WERI-Rb-1 (cell line): ENCODE measurements around the gene ZNF526.

Experiments
- DNase-seq: peaks from one replicate; pipeline ENCODE4 v3.0.0-alpha.2; 2020
- H3K27ac ChIP-seq: fragments of 250-450 bp; sonication (Bioruptor Pico); 2 replicates; pipeline ENCODE4 v1.5.1; 2020; ENCODE audit warnings: mild to moderate bottlenecking, moderate library complexity
- H3K27me3 ChIP-seq: fragments of 250-450 bp; sonication (Bioruptor Pico); 2 replicates; pipeline ENCODE4 v1.5.1; 2021; ENCODE audit warnings: mild to moderate bottlenecking, low read depth, moderate library complexity; ENCODE audit not compliant: insufficient read depth, severe bottlenecking
- H3K36me3 ChIP-seq: fragments of 250-450 bp; sonication (Bioruptor Pico); 2 replicates; pipeline ENCODE4 v1.5.1; 2020; ENCODE audit warnings: mild to moderate bottlenecking, moderate library complexity
- H3K4me3 ChIP-seq: 2 replicates; pipeline ENCODE4 v1.5.1; 2011; ENCODE audit warnings: low read depth, mild to moderate bottlenecking, control low read depth, low read length
- H3K9me3 ChIP-seq: fragments of 250-450 bp; sonication (Bioruptor Pico); 2 replicates; pipeline ENCODE4 v1.5.1; 2021; ENCODE audit warnings: mild to moderate bottlenecking, moderate library complexity; ENCODE audit not compliant: severe bottlenecking
- TF ChIP-seq, protein P1 (sequence below): IDR thresholded peaks from 2 replicates; pipeline ENCODE4 v1.5.1; 2011; ENCODE audit warnings: low read depth, mild to moderate bottlenecking, control low read depth, inconsistent platforms, low read length

Gene ZNF526, protein sequence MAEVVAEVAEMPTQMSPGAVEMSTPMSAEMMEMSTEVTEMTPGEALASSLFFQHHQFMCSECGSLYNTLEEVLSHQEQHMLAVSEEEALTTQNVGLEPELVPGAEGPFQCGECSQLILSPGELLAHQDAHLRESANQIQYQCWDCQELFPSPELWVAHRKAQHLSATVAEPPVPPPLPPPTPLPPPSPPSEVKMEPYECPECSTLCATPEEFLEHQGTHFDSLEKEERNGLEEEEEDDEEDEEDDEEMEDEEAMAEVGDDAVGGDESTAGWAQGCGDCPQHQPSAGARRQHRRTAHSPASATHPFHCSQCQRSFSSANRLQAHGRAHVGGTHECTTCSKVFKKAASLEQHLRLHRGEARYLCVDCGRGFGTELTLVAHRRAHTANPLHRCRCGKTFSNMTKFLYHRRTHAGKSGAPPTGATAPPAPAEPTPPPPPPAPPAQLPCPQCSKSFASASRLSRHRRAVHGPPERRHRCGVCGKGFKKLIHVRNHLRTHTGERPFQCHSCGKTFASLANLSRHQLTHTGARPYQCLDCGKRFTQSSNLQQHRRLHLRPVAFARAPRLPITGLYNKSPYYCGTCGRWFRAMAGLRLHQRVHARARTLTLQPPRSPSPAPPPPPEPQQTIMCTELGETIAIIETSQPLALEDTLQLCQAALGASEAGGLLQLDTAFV

DNA sequence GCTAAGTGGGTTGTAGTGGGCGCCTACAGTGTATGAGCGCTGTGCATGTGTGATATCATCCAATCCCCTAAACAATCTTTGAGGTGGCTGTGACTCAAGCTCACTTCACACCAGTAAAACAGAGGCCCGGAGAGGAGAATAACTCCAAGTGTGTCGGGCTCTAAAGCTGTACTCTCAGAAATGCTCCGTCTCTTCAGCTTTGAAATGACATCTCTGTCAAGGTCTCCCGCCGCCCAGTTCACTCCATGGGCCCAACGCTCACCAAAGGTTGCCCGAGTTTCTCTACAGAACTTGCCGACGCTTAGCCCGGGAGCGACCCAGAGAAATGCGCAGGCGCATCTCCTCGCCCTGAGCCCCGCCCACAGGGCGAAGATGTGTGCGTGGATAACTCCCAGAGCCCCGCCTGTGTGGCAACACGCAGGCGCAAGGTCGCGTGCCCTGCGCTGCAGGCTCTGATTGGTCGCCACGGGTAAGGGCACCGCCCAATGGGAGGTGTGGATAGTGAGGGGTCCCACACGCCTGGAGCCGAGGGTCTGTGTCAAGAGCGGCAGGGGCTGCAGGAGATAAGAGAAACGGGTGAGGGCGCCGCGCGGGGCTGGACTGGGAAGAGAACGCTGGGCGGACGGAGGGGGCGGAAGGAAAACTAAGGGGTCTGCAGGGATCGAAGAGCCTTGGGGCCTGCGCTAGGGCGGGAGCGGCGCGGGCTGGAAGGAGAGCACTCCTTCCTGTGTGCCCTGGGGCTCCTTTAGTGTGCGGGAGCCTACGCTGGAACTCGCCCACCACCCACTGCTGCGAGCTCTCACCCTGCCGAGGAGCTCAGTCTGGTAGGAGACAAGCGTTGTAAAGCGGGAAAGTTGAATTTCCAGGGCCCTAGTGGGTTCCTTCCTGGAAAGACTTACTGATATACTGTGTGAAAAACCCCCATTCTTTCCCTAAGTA lies at the start of gene ZNF526:
TSS of gene ZNF526 (plus strand) at position 501 of the 939 bp plus-strand sequence. CDS start 4,092 bp downstream, outside the sequence.
- Histone ChIP-seq H3K4me3 (peak within 1 kb of the TSS; percentile 97), H3K9me3 (no peaks in the 10 kb centered on the region)
- DNase-seq, result peak; percentile 98

DNA sequence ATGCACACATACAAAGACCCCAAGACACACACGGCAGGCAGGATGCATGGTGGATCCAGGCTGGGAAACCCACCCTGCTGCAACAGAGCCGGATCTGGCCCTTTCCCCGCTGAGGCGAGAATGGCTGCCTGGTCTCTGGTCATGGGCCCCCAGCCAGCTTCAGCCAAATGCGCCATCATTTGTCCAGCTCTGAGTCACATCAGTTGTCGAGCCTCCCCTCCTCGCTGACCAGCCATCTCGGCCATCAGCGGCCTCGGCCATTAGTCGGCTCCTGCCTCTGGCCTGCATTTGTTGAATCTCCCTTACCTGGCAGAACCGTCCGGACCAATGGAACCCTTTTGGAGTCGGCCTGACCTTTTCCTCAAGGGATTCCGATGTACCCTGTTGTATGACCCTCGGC lies 49.4 kb upstream of the ZNF526 start:
- no peak overlapping the region for H3K4me3 ChIP-seq
- TF ChIP-seq, protein P1, sequence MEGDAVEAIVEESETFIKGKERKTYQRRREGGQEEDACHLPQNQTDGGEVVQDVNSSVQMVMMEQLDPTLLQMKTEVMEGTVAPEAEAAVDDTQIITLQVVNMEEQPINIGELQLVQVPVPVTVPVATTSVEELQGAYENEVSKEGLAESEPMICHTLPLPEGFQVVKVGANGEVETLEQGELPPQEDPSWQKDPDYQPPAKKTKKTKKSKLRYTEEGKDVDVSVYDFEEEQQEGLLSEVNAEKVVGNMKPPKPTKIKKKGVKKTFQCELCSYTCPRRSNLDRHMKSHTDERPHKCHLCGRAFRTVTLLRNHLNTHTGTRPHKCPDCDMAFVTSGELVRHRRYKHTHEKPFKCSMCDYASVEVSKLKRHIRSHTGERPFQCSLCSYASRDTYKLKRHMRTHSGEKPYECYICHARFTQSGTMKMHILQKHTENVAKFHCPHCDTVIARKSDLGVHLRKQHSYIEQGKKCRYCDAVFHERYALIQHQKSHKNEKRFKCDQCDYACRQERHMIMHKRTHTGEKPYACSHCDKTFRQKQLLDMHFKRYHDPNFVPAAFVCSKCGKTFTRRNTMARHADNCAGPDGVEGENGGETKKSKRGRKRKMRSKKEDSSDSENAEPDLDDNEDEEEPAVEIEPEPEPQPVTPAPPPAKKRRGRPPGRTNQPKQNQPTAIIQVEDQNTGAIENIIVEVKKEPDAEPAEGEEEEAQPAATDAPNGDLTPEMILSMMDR, result no peak
- H3K27me3 ChIP-seq, result no peaks in the 10 kb centered on the region
- H3K36me3 ChIP-seq, result no peaks in the 10 kb centered on the region
- DNase-seq, result no peak
- H3K9me3 ChIP-seq, result no peaks in the 10 kb centered on the region
- H3K27ac ChIP-seq, result peak overlapping the region; percentile 79

More for the DNA sequence above, at the start of gene ZNF526:
- TF ChIP-seq, protein P1, result no peak
- peaks cover 24% of the 10 kb centered on the region for H3K36me3 ChIP-seq
- H3K27ac ChIP-seq, result peak within 1 kb of the TSS; percentile 79
- no peaks in the 10 kb centered on the region for H3K27me3 ChIP-seq

DNA sequence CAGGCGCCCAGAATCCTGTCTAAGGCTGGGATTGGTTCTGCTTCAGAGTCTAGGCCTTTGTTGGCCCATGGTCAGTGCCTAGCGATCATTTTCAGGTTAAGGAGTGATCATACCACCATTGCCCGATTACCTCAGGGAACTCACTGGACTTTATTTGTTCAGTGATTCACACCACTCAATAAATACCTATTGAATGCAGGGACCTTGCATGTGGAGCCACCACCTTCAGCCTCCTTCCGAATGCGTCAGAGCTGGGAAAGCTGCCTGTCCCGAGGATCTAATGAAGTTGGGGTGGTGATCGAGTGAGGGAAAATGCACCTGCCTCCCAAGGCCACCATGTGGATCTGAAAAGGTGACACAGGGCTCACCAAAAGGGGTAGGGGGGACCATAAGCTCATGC lies 47.9 kb upstream of the ZNF526 start:
- Histone ChIP-seq H3K4me3 (no peak overlapping the region), H3K36me3 (no peaks in the 10 kb centered on the region), H3K9me3 (no peaks in the 10 kb centered on the region), H3K27ac (peak overlapping the region; percentile 79), H3K27me3 (no peaks in the 10 kb centered on the region)
- TF ChIP-seq, protein P1, result no peak
- no peak for DNase-seq

DNA sequence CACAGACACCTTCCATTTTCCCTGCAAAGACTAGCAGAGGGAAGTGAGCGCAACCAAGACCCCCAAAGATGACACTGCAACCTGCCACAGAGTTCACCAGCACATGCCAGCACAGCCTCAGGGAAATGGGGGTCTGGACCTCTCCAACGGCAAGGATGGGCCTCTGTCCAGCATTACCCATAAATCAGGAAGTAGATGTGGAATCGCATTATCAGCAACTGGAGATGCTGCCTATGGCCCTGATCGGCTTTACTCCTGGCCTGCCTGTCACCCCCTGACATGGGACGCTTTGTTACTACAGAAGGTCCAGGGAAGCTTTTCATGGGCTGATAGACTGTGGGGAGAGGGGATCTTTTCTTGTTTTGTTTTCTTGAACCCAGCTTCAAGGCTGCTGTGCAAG lies 46.4 kb upstream of the ZNF526 start:
- Histone ChIP-seq H3K27me3 (peaks cover 8% of the 10 kb centered on the region), H3K9me3 (no peaks in the 10 kb centered on the region)

DNA sequence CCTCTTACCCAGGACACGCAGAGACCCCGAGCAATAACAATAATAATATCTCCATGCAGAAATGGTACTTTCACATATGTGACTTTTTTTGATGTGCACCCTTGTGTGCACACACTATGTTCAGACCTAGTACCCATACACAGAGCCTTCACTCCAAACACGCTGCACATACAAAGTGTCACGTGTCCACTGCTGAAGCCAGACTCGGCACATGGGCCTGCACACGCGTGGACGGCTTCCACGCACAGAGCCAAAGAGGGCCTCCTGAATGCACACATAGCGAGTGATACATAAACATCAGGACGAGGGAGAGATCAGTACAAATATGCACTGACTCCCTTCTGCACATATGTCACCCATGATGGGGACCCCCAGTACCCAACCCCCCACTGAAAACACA lies 45.9 kb upstream of the ZNF526 start:
- peak overlapping the region; percentile 54 for H3K27ac ChIP-seq
- H3K4me3 ChIP-seq, result no peak overlapping the region
- no peaks in the 10 kb centered on the region for H3K9me3 ChIP-seq
- no peaks in the 10 kb centered on the region for H3K36me3 ChIP-seq
- TF ChIP-seq, protein P1, result no peak
- H3K27me3 ChIP-seq, result peaks cover 11% of the 10 kb centered on the region
- DNase-seq, result no peak

More for the DNA sequence above, 46.4 kb upstream of the ZNF526 start:
- no peaks in the 10 kb centered on the region for H3K36me3 ChIP-seq
- no peak overlapping the region for H3K4me3 ChIP-seq
- H3K27ac ChIP-seq, result peak overlapping the region; percentile 54
- TF ChIP-seq, protein P1, result no peak
- DNase-seq, result peak; percentile 61
